Endothelial cell of umbilical vein (primary cell): Measurements from ENCODE around the gene SELPLG. TPM values are rescaled to one million over a fixed set of nuclear protein-coding genes. Genes with fewer than 3 reads are reported as not detected.

Experiments
- BruUV-seq: library from RNA; stranded (reverse); fragments of 400-500 nt; replicated peaks from 2 replicates; lab custom pipeline; 2021; lab: Mats Ljungman, UMichigan
- CTCF ChIA-PET: fragments of 300-600, 350-600 bp; sonication (Branson Sonifier 250); formaldehyde crosslinking; loops from one replicate; lab custom pipeline; 2021; ENCODE audit warnings: antibody characterized with exemption, inconsistent platforms; lab: Charles Lee
- POLR2A ChIA-PET: fragments of 300-600, 350-600 bp; sonication (Branson Sonifier 250); formaldehyde crosslinking; loops from one replicate; lab custom pipeline; 2021; ENCODE audit warnings: antibody characterized with exemption, inconsistent platforms; lab: Charles Lee
- DNase-seq: peaks from one replicate; pipeline ENCODE4 v3.0.0-alpha.2; 2011; ENCODE audit warnings: low read depth, low spot score
- FAIRE-seq: peaks from 2 replicates; lab custom pipeline; 2011; peaks lifted over from hg19 to GRCh38; lab: Jason Lieb, UNC
- H2AFZ ChIP-seq: 2 replicates; pipeline ENCODE4 v1.6.0; 2012; ENCODE audit warnings: low read depth, low read length, control low read depth, inconsistent platforms
- H3K27ac ChIP-seq: 2 replicates; pipeline ENCODE4 v1.5.1; 2011; ENCODE audit warnings: low read depth, mild to moderate bottlenecking, control low read depth, low read length, moderate library complexity; ENCODE audit not compliant: insufficient read depth
- H3K27me3 ChIP-seq, 2 experiments: 2 replicates each; pipeline versions ENCODE4 v1.6.0 to v1.6.1; 2011; ENCODE audit warnings: low read length in 2 of 2, mixed read lengths in 1 of 2; ENCODE audit not compliant: control insufficient read depth in 2 of 2, insufficient read depth in 2 of 2
- H3K36me3 ChIP-seq, 2 experiments: 2 replicates in 1 of 2; 3 replicates in 1 of 2; pipeline ENCODE4 v1.5.1; 2011; ENCODE audit warnings: low read length in 2 of 2, mild to moderate bottlenecking in 1 of 2, moderate library complexity in 1 of 2; ENCODE audit not compliant: control insufficient read depth in 2 of 2, insufficient read depth in 2 of 2; ENCODE audit errors: extremely low read depth in 1 of 2
- H3K4me1 ChIP-seq: 3 replicates; pipeline ENCODE4 v1.5.1; 2011; ENCODE audit warnings: mild to moderate bottlenecking, low read length; ENCODE audit not compliant: control insufficient read depth, insufficient read depth; ENCODE audit errors: extremely low read depth
- H3K4me2 ChIP-seq: 2 replicates; pipeline ENCODE4 v1.6.1; 2011; ENCODE audit warnings: low read length, control low read depth, mixed read lengths; ENCODE audit not compliant: insufficient read depth
- H3K4me3 ChIP-seq, 3 experiments: fragments of 200-600 bp in 1 of 3; sonication (generic), shearing (Covaris generic) in 1 of 3; replicated peaks in 1 of 3; 2 replicates each; pipeline ENCODE4 v1.5.1; 2011 to 2016; ENCODE audit warnings: control low read depth in 3 of 3, low read length in 3 of 3, mild to moderate bottlenecking in 2 of 3, inconsistent platforms in 1 of 3, low read depth in 1 of 3, moderate library complexity in 1 of 3; ENCODE audit not compliant: insufficient read depth in 1 of 3
- H3K79me2 ChIP-seq: 2 replicates; pipeline ENCODE4 v1.6.0; 2012; ENCODE audit warnings: low read length, inconsistent platforms; ENCODE audit not compliant: control insufficient read depth, insufficient read depth
- H3K9ac ChIP-seq: replicated peaks from 2 replicates; pipeline ENCODE3; 2011; ENCODE audit warnings: low read length, control low read depth; ENCODE audit not compliant: insufficient read depth; ENCODE audit errors: extremely low read depth
- H3K9me1 ChIP-seq: replicated peaks from 3 replicates; pipeline ENCODE4 v1.6.0; 2011; ENCODE audit warnings: mild to moderate bottlenecking, low read length; ENCODE audit not compliant: control insufficient read depth, insufficient read depth; ENCODE audit errors: extremely low read depth
- H3K9me3 ChIP-seq: replicated peaks from 2 replicates; pipeline ENCODE4 v1.5.1; 2012; ENCODE audit warnings: low read length, inconsistent platforms; ENCODE audit not compliant: control insufficient read depth, insufficient read depth
- H4K20me1 ChIP-seq: replicated peaks from 2 replicates; pipeline ENCODE3; 2011; ENCODE audit warnings: mild to moderate bottlenecking, low read length; ENCODE audit not compliant: control insufficient read depth, insufficient read depth; ENCODE audit errors: extremely low read depth
- EZH2 ChIP-seq: IDR thresholded peaks from 2 replicates; pipeline ENCODE4 v1.6.1; 2012; ENCODE audit warnings: borderline replicate concordance, low read depth, mild to moderate bottlenecking, moderate library complexity, low read length, inconsistent platforms; ENCODE audit not compliant: severe bottlenecking
- FOS ChIP-seq: IDR thresholded peaks from 2 replicates; pipeline ENCODE4 v1.6.1; 2011; ENCODE audit warnings: mild to moderate bottlenecking, low read length, moderate library complexity, borderline replicate concordance; ENCODE audit not compliant: insufficient read depth
- GATA2 ChIP-seq: IDR thresholded peaks from 2 replicates; pipeline ENCODE4 v1.7.0; 2011; ENCODE audit warnings: low read depth, mild to moderate bottlenecking, moderate library complexity, mixed read lengths, low read length; ENCODE audit not compliant: insufficient read length, insufficient read depth
- JUN ChIP-seq: IDR thresholded peaks from 2 replicates; pipeline ENCODE4 v1.6.1; 2011; ENCODE audit warnings: borderline replicate concordance, low read depth; ENCODE audit not compliant: insufficient read length, insufficient read depth
- MAX ChIP-seq: IDR thresholded peaks from 2 replicates; pipeline ENCODE4 v1.6.1; 2011; ENCODE audit not compliant: insufficient read depth, insufficient read length
- MYC ChIP-seq: IDR thresholded peaks from one replicate; pipeline ENCODE4 v1.6.1; 2011; ENCODE audit warnings: mild to moderate bottlenecking, low read depth, low read length
- POLR2A ChIP-seq: IDR thresholded peaks from 2 replicates; pipeline ENCODE4 v1.6.1; 2012; ENCODE audit warnings: low read depth, mild to moderate bottlenecking, control low read depth, low read length
- POLR2AphosphoS5 ChIP-seq: IDR thresholded peaks from 2 replicates; pipeline ENCODE4 v1.6.1; 2012; ENCODE audit warnings: low read depth, mild to moderate bottlenecking, control low read depth, low read length, moderate library complexity; ENCODE audit not compliant: insufficient read depth
- dilution Hi-C: fragments of 300-500 bp; cut with MboI; formaldehyde crosslinking; loops from one replicate; pipeline ENCODE4 v1.15.0; 2019; ENCODE audit warnings: low sequenced_read_pairs; ENCODE audit not compliant: extremely low pct_ligation_motif_present
- intact Hi-C: fragments of 100-400 bp; cut with micrococcal nuclease; formaldehyde crosslinking; loops from one replicate; pipeline ENCODE4 v1.10.0; 2022
- polyA plus RNA-seq, 4 experiments: library from polyadenylated mRNA; depleted of rRNA in 3 of 4; stranded (reverse) in 3 of 4; unstranded in 1 of 4; fragments of >200 nt; gene quantifications; 2 replicates each; pipeline versions ENCODE4 v1.2.1 to v1.2.3, GENCODE V29; 2011 to 2012; ENCODE audit warnings: missing spikeins in 1 of 4
- total RNA-seq: library from RNA; stranded (reverse); gene quantifications from 2 replicates; pipeline ENCODE4 v1.2.3, GENCODE V29; 2021
- TF ChIP-seq, protein P1 (sequence below), 2 donors: IDR thresholded peaks; 1 replicate in 1 of 2; 2 replicates in 1 of 2; pipeline ENCODE4 v1.5.1; 2011; ENCODE audit warnings: low read length in 2 of 2, mild to moderate bottlenecking in 2 of 2, moderate library complexity in 2 of 2, control low read depth in 1 of 2, inconsistent platforms in 1 of 2, low read depth in 1 of 2; ENCODE audit not compliant: insufficient read depth in 1 of 2; ENCODE audit errors: extremely low read depth in 1 of 2

SELPLG gene
- total and polyA plus RNA-seq, 2 donors (not counting 3 experiments of a cell fraction or from before 2014, with no cell fraction given): 1.0 to 1.2 TPM

DNA sequence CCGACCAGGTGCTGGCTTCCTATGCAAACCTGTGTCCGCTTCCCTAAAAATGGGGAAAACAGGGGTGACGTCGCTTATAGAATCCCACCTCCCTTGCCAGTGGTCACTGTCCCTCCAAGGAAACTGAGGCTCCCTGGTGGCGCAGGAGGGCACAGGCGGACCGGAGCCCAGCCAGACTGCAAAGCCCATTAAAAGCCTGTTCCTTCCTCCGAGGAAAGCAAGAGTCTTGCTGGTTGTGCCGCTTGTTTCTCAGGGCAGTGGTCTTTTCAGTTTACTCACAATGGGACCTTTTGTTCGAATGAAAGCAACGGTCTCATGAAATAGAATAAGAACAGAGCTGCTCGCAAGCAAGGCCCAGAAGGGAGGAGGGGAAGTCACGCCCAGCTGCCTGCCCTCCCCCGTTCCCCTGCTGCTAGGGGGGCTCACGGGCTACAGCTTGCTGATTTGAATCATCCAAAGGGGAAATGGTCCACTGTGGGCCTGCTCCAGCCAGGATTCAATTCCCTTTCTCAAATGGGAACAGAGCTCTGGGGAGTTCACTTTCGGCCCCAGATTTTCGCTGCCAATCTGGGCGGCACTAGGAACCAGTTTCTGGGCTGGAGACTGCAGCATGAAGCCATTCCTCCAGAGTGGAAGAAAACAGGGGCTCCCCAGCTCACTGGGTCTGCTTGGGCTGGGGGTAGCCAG lies 4.6 kb upstream of the SELPLG start:
- Histone ChIP-seq H3K4me2 (no peak overlapping the region), H3K27me3 (no peaks in the 10 kb centered on the region), H4K20me1 (no peaks in the 10 kb centered on the region), H3K4me3 (no peak overlapping the region), H3K36me3 (no peaks in the 10 kb centered on the region), H3K9me1 (no peaks in the 10 kb centered on the region), H2AFZ (no peak overlapping the region), H3K4me1 (peaks cover 7% of the 10 kb centered on the region), H3K9ac (no peak overlapping the region), H3K27ac (no peak overlapping the region), H3K79me2 (no peaks in the 10 kb centered on the region), H3K9me3 (no peaks in the 10 kb centered on the region)
- POLR2A ChIA-PET: no interaction called here
- DNase-seq (peak; percentile 30), FAIRE-seq (no peak)
- CTCF ChIA-PET: interaction anchor here (0.9 to 7.3 kb wide), 6 partner anchors 9 to 165 kb away, joined by 3 to 37 read pairs (median 8); no protein-coding TSS in a partner anchor
- no peak for TF ChIP-seq POLR2A
- no peak for TF ChIP-seq GATA2
- TF ChIP-seq MAX: no peak
- peak; percentile 3 for TF ChIP-seq POLR2AphosphoS5
- no peak for TF ChIP-seq EZH2
- no TSS peak for BruUV-seq
- dilution Hi-C loops: no loop called here
- intact Hi-C loops: no loop called here

DNA sequence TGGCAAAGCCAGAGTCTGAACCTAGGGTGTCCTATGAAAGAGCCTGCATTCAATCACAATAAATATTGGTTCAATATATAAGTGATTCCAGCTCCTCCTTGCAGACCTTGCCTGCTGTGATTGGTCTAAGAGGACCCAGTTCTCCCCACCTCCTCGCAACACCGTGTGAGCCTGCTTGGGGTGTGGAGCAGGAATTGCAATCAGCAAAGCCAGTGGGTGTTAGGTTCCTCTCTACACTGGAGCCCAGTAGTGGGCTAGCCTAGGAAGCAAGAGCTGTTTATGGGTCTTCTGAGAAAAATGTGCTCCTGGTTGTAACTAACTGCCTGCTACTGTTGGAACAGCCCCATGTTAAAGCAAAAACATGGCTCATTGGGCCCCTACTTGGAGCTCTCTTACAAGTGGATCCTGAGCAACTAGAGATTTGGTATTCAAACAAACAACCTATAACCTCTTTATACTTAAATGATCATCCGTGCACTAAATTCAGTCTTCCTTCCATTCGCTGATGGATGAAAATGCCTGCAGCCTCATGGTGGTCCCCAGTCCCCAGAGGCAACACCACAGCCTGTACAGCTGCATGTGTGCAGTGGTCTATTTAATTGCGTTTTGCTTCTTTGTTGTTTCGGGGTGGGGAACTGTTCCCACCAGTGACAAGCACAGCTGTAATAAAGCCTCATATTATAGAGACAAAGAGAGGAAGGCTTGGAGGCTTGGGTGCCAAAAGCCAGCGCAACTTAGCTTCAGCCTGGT lies 3.7 kb upstream of the SELPLG start:
- dilution Hi-C loops: no loop called here
- TF ChIP-seq EZH2: no peak
- TF ChIP-seq, protein P1, sequence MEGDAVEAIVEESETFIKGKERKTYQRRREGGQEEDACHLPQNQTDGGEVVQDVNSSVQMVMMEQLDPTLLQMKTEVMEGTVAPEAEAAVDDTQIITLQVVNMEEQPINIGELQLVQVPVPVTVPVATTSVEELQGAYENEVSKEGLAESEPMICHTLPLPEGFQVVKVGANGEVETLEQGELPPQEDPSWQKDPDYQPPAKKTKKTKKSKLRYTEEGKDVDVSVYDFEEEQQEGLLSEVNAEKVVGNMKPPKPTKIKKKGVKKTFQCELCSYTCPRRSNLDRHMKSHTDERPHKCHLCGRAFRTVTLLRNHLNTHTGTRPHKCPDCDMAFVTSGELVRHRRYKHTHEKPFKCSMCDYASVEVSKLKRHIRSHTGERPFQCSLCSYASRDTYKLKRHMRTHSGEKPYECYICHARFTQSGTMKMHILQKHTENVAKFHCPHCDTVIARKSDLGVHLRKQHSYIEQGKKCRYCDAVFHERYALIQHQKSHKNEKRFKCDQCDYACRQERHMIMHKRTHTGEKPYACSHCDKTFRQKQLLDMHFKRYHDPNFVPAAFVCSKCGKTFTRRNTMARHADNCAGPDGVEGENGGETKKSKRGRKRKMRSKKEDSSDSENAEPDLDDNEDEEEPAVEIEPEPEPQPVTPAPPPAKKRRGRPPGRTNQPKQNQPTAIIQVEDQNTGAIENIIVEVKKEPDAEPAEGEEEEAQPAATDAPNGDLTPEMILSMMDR (IDR thresholded peaks at IDR 0.05; ENCODE audit: extremely low read depth in 1 of 2, insufficient read depth in 1 of 2, low read depth in 1 of 2, low read length in 2 of 2): no peak
- TF ChIP-seq GATA2: no peak
- no peak for TF ChIP-seq JUN
- no peak for TF ChIP-seq POLR2AphosphoS5
- TF ChIP-seq POLR2A: no peak
- TF ChIP-seq MAX: no peak
- TF ChIP-seq MYC: no peak
- TF ChIP-seq FOS: no peak
- Histone ChIP-seq H3K27me3 (no peaks in the 10 kb centered on the region), H2AFZ (no peak overlapping the region), H3K4me1 (peaks cover 7% of the 10 kb centered on the region), H3K36me3 (no peaks in the 10 kb centered on the region), H3K9me1 (no peaks in the 10 kb centered on the region), H3K4me2 (no peak overlapping the region), H3K9me3 (no peaks in the 10 kb centered on the region), H3K9ac (no peak overlapping the region), H4K20me1 (no peaks in the 10 kb centered on the region), H3K27ac (no peak overlapping the region), H3K79me2 (no peaks in the 10 kb centered on the region), H3K4me3 (no peak overlapping the region)
- FAIRE-seq: no peak
- no TSS peak for BruUV-seq
- POLR2A ChIA-PET: interaction anchor here (0.6 kb wide), 1 partner anchor 16 kb away, joined by 4 read pairs; no protein-coding TSS in a partner anchor
- intact Hi-C loops: no loop called here
- no peak for DNase-seq
- CTCF ChIA-PET: interaction anchor here (1.2 to 7.3 kb wide), 5 partner anchors 10 to 313 kb away, joined by 3 to 37 read pairs (median 12); no protein-coding TSS in a partner anchor
